LNCaP clone FGC (cell line): ENCODE measurements around the gene NEK6.

Source experiments
- DNase-seq: peaks from one replicate; pipeline ENCODE4 v3.0.0-alpha.2; 2011; ENCODE audit warnings: low read depth
- H3K4me3 ChIP-seq: 2 replicates; pipeline ENCODE4 v1.5.1; 2011; ENCODE audit warnings: mild to moderate bottlenecking, low read depth, low read length, control low read depth
- CTCF ChIP-seq: IDR thresholded peaks from 2 replicates; pipeline ENCODE4 v1.5.1; 2012; ENCODE audit warnings: mild to moderate bottlenecking; ENCODE audit not compliant: control insufficient read depth, insufficient read depth; ENCODE audit errors: extremely low read depth

Gene NEK6

DNA sequence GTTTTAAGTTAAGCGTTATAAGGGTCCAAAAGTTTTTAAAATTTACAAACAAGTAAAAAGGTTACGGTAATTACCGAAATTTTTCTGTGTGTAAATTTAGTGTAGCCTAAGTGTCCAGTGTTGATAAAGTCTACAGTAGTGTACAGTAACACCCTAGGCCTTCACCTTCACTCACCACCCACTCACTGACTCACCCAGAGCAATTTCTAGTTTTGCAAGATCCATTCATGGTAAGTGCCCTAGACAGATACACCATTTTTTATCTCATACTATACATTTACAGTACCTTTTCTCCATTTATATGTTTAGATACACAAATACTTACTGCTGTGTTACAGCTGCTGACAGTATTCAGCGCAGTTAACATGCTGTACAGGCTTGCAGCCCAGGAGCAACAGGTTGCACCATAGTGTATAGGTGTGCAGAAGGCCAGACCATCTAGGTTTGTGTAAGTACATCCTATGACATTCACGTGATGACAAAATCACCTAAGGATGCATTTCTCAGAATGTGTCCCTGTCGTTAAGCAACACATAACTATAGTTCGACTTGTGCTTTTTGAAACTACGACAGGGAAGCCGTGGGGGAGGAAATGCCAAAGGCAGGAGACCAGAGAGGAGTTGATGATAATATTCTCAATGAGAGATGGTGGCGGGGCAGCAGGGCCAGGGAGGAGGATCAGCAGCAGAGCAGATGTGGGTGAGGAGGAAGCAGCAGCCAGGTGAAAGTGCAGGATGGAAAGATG, 108.9 kb downstream of the NEK6 start:
- DNase-seq = no peak
- H3K4me3 ChIP-seq = no peak overlapping the region
- no peak for TF ChIP-seq CTCF

DNA sequence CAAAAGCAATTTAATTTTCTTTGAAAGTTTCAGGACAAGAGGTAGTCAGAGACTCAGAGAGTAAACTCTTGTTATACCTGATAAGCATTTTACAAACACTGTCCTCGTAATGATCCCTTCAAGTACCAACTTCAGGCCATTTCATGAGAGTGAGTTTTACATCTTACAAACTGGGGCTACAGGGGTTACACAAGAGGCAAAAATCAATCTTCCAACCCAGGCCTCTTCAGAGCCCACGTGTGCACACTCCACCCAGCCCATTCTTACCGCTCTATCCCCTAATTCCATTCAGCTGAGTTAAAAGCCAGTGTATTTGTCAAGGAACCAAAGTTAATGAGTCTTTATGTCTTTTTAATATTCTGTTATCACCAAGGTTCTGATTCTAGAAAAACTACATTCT, 110.9 kb downstream of the NEK6 start:
- H3K4me3 ChIP-seq = no peak overlapping the region
- DNase-seq = no peak
- TF ChIP-seq CTCF = no peak

- DNase-seq = no peak
- no peak overlapping the region for H3K4me3 ChIP-seq
- no peak for TF ChIP-seq CTCF
Observed at GRCh38 chr9:124369231-124369797, 111.6 kb downstream of the NEK6 start.

DNA sequence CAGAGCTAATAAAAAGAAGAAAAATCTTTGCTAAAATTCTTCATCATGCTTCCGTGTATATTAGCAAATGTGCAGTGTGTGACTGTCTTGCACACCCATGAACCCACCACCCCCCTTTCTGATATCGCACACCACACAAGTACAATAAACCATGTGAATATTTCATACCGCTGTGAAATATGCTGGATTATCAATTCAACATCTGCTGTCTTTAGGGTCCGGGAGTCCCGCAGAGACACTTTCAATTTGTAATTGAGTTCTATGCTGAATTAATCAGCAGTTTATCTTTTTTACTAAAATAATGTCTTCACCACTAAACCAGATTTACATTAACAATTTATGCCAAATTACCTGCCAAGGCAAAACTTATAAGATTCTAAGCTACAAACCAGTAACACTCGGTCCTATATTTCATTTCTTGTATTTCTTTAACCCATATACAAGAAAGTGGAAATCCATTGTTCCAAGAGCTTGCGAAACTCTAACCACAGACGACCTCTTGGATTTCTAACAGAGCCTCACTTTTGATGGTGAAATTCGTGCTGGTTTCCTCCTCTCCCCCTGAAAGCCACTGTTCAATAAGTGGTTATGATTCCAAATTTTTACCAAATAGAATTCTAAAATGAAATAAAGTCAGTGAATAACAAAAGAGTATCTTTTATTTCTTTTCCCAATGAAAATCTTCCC, 113.3 kb downstream of the NEK6 start:
- TF ChIP-seq CTCF = no peak
- no peak for DNase-seq

DNA sequence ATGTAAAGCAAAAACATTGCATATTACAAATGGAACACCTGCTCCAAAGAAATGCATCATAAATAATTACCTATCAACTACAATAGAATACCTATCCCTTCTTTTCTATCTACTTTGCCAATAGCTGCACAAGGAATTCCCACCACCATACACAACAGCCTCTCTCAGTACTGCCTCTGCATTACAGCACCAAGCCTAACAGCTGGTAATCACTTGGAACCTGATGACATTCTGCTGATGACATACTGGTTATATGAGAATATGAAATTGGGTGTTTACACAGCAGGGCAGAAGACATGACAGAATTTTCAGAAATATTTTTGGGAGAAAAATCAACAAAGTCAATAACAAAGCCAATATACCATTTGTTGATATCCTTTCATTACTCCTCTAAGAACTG, 114.3 kb downstream of the NEK6 start:
- no peak overlapping the region for H3K4me3 ChIP-seq
- DNase-seq = no peak
- TF ChIP-seq CTCF = no peak

More for the DNA sequence above, 113.3 kb downstream of the NEK6 start:
- no peak overlapping the region for H3K4me3 ChIP-seq

DNA sequence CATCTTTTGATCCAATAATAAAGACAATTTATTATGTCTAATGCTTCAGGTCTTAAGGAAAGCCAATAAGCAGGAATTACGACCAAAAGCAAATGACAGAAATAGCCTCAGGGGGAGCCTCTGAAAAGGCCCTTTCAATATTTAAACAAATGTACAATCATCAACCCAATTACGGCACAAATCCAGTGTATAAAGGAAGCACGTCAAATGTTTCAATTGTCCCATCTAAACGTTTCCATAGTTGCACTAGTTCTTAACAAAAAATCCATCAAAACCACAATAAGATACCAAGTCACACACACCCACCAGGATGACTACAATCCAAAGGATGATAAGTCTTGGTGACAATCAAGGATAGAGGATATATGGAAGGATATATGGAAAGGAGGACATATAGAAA, 115.6 kb downstream of the NEK6 start:
- H3K4me3 ChIP-seq = no peak overlapping the region
- no peak for TF ChIP-seq CTCF
- no peak for DNase-seq

DNA sequence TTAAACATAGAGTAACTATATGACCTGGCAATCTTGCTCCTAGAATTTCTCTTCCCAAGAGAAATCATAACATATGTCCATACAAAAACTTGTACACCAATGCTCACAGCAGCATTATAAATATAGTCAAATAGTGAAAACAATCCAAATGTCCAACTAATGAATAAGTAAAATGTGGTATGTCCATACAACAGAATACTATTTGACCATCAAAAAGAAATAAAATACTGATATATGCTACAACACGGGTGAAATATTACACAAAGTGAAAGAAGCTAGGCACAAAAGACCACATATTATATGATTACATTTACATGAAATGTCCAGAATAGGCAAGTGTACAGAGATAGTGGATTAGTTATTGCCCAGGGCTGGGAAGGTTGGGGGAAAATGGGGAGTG, 116.1 kb downstream of the NEK6 start:
- no peak overlapping the region for H3K4me3 ChIP-seq
- no peak for DNase-seq
- TF ChIP-seq CTCF = no peak
